Astrocyte (in vitro differentiated cells and primary cell): ENCODE measurements around the gene ARFIP1. TPM values are rescaled to one million over a fixed set of nuclear protein-coding genes. Genes with fewer than 3 reads are reported as not detected.

ENCODE experiments used
- DNase-seq: peaks from one replicate; pipeline ENCODE4 v3.0.0-alpha.2; 2010; ENCODE audit warnings: low read depth
- FAIRE-seq: peaks from 2 replicates; lab custom pipeline; 2011; peaks lifted over from hg19 to GRCh38; lab: Jason Lieb, UNC
- H2AFZ ChIP-seq: 2 replicates; pipeline ENCODE4 v1.6.0; 2012; ENCODE audit warnings: low read depth, low read length, inconsistent platforms
- H3K27ac ChIP-seq: 2 replicates; pipeline ENCODE4 v1.5.1; 2011; ENCODE audit warnings: low read depth, low read length, inconsistent platforms
- H3K27me3 ChIP-seq: 2 replicates; pipeline ENCODE4 v1.6.0; 2011; ENCODE audit warnings: low read length, inconsistent platforms; ENCODE audit not compliant: insufficient read depth
- H3K36me3 ChIP-seq: 2 replicates; pipeline ENCODE4 v1.5.1; 2011; ENCODE audit warnings: low read length, inconsistent platforms; ENCODE audit not compliant: insufficient read depth
- H3K4me1 ChIP-seq: 2 replicates; pipeline ENCODE4 v1.5.1; 2011; ENCODE audit warnings: low read length, inconsistent platforms; ENCODE audit not compliant: insufficient read depth
- H3K4me2 ChIP-seq: 2 replicates; pipeline ENCODE4 v1.6.0; 2012; ENCODE audit warnings: low read length, inconsistent platforms
- H3K4me3 ChIP-seq: 2 replicates; pipeline ENCODE4 v1.5.1; 2011; ENCODE audit warnings: low read depth, mild to moderate bottlenecking, low read length, inconsistent platforms; ENCODE audit not compliant: insufficient read depth
- H3K79me2 ChIP-seq: 2 replicates; pipeline ENCODE4 v1.6.0; 2012; ENCODE audit warnings: mild to moderate bottlenecking, low read length, inconsistent platforms; ENCODE audit not compliant: insufficient read depth
- H3K9ac ChIP-seq: 2 replicates; pipeline ENCODE4 v1.6.0; 2012; ENCODE audit warnings: mild to moderate bottlenecking, low read length, inconsistent platforms
- H3K9me3 ChIP-seq: 2 replicates; pipeline ENCODE4 v1.5.1; 2012; ENCODE audit warnings: low read depth, mild to moderate bottlenecking, low read length, inconsistent platforms; ENCODE audit not compliant: insufficient read depth
- H4K20me1 ChIP-seq: 2 replicates; pipeline ENCODE4 v1.6.0; 2012; ENCODE audit warnings: low read length, inconsistent platforms; ENCODE audit not compliant: insufficient read depth
- H3K27ac Mint-ChIP-seq: one replicate; pipeline ENCODE4 v1.8.0; 2021; ENCODE audit warnings: mild to moderate bottlenecking, mixed read lengths; ENCODE audit not compliant: unreplicated experiment
- H3K27me3 Mint-ChIP-seq: one replicate; pipeline ENCODE4 v1.8.0; 2021; ENCODE audit warnings: low read depth, mixed read lengths; ENCODE audit not compliant: unreplicated experiment
- H3K36me3 Mint-ChIP-seq: one replicate; pipeline ENCODE4 v1.8.0; 2021; ENCODE audit warnings: low read depth, mixed read lengths; ENCODE audit not compliant: unreplicated experiment
- H3K4me1 Mint-ChIP-seq: one replicate; pipeline ENCODE4 v1.8.0; 2021; ENCODE audit warnings: low read depth, mixed read lengths; ENCODE audit not compliant: unreplicated experiment
- H3K4me3 Mint-ChIP-seq: one replicate; pipeline ENCODE4 v1.8.0; 2021; ENCODE audit warnings: mild to moderate bottlenecking, moderate library complexity, mixed read lengths; ENCODE audit not compliant: unreplicated experiment
- H3K9me3 Mint-ChIP-seq: one replicate; pipeline ENCODE4 v1.8.0; 2021; ENCODE audit warnings: mild to moderate bottlenecking, mixed read lengths; ENCODE audit not compliant: unreplicated experiment
- CTCF ChIP-seq: IDR thresholded peaks from 2 replicates; pipeline ENCODE4 v1.5.1; 2011; ENCODE audit warnings: low read depth, mild to moderate bottlenecking, inconsistent platforms, low read length, moderate library complexity; ENCODE audit not compliant: insufficient read depth
- EZH2 ChIP-seq: IDR thresholded peaks from 2 replicates; pipeline ENCODE4 v1.6.1; 2012; ENCODE audit warnings: mild to moderate bottlenecking, low read length, inconsistent platforms; ENCODE audit not compliant: insufficient read depth
- total RNA-seq: library from RNA; stranded (reverse); gene quantifications from 2 replicates; pipeline ENCODE4 v1.2.1, GENCODE V29; 2021

Gene ARFIP1
- total RNA-seq, 1 donor from 2014 or later = 30.7 TPM

GRCh38 chr4:152771741-152772533, 7.8 kb upstream of the ARFIP1 start:
- H2AFZ ChIP-seq = no peak overlapping the region

DNA sequence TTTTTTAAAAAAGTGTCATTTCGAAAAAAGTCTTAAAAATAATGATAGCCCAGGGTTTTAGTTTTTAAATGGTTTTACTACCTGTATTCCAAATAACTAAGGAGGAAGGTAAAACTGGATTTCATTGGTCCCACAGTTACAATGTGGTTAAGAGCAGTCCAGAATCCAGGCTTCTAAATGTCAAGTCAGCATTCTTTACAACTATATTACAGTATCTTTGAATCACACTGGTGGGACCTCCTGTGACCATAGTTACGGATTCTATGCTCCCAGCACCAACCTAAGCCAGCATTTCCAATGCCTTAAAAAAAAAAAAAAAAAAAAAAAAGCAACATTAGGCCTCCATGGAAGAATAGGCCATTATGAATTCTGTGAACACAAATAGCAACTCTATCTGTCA, 6.4 kb upstream of the ARFIP1 start:
- Mint-ChIP-seq H3K9me3 (no peaks in the 10 kb centered on the region), H3K4me1 (peaks cover 4% of the 10 kb centered on the region), H3K27ac (no peak overlapping the region), H3K36me3 (no peaks in the 10 kb centered on the region), H3K27me3 (no peaks in the 10 kb centered on the region), H3K4me3 (no peak overlapping the region)
- no peak for TF ChIP-seq EZH2
- no peak for TF ChIP-seq CTCF
- H3K9me3 ChIP-seq = no peaks in the 10 kb centered on the region
- DNase-seq = no peak
- no peak overlapping the region for H3K9ac ChIP-seq
- no peak overlapping the region for H2AFZ ChIP-seq
- H4K20me1 ChIP-seq = no peaks in the 10 kb centered on the region
- FAIRE-seq = no peak
- H3K4me1 ChIP-seq = no peaks in the 10 kb centered on the region
- H3K4me3 ChIP-seq = no peak overlapping the region
- peaks cover 5% of the 10 kb centered on the region for H3K27me3 ChIP-seq
- H3K79me2 ChIP-seq = no peaks in the 10 kb centered on the region
- H3K27ac ChIP-seq = no peak overlapping the region
- H3K4me2 ChIP-seq = no peak overlapping the region
- H3K36me3 ChIP-seq = no peaks in the 10 kb centered on the region

More at GRCh38 chr4:152771741-152772533, 7.8 kb upstream of the ARFIP1 start:
- Mint-ChIP-seq H3K4me1 (peaks cover 4% of the 10 kb centered on the region), H3K27me3 (no peaks in the 10 kb centered on the region), H3K9me3 (no peaks in the 10 kb centered on the region), H3K36me3 (no peaks in the 10 kb centered on the region), H3K4me3 (no peak overlapping the region), H3K27ac (no peak overlapping the region)
- H4K20me1 ChIP-seq = no peaks in the 10 kb centered on the region
- H3K9me3 ChIP-seq = no peaks in the 10 kb centered on the region
- no peak for TF ChIP-seq EZH2
- TF ChIP-seq CTCF = no peak
- H3K36me3 ChIP-seq = no peaks in the 10 kb centered on the region
- FAIRE-seq = no peak
- H3K4me2 ChIP-seq = no peak overlapping the region
- no peaks in the 10 kb centered on the region for H3K4me1 ChIP-seq
- H3K27me3 ChIP-seq = no peaks in the 10 kb centered on the region
- no peak for DNase-seq
- no peaks in the 10 kb centered on the region for H3K79me2 ChIP-seq
- H3K27ac ChIP-seq = no peak overlapping the region
- no peak overlapping the region for H3K9ac ChIP-seq
- no peak overlapping the region for H3K4me3 ChIP-seq

GRCh38 chr4:152773953-152774352, 5.8 kb upstream of the ARFIP1 start:
- no peaks in the 10 kb centered on the region for H3K9me3 ChIP-seq
- no peaks in the 10 kb centered on the region for H3K36me3 ChIP-seq
- H3K4me2 ChIP-seq = no peak overlapping the region
- H3K9ac ChIP-seq = no peak overlapping the region
- no peak for FAIRE-seq
- no peak for TF ChIP-seq CTCF
- TF ChIP-seq EZH2 = no peak
- peaks cover 5% of the 10 kb centered on the region for H3K27me3 ChIP-seq
- H3K79me2 ChIP-seq = no peaks in the 10 kb centered on the region
- Mint-ChIP-seq H3K27me3 (no peaks in the 10 kb centered on the region), H3K4me3 (no peak overlapping the region), H3K27ac (no peak overlapping the region), H3K9me3 (no peaks in the 10 kb centered on the region), H3K4me1 (peaks cover 4% of the 10 kb centered on the region), H3K36me3 (no peaks in the 10 kb centered on the region)
- peaks cover 4% of the 10 kb centered on the region for H3K4me1 ChIP-seq
- no peaks in the 10 kb centered on the region for H4K20me1 ChIP-seq
- H3K4me3 ChIP-seq = no peak overlapping the region
- H2AFZ ChIP-seq = no peak overlapping the region
- DNase-seq = no peak
- no peak overlapping the region for H3K27ac ChIP-seq
